H1 (cell line): ENCODE measurements around the gene TOMM5.

Experiments
- EGR1 ChIP-seq: IDR thresholded peaks from 2 replicates; pipeline ENCODE4 v1.6.1; 2011; ENCODE audit warnings: low read depth, low read length, borderline replicate concordance
- RAD21 ChIP-seq, 2 experiments: IDR thresholded peaks in 1 of 2; conservative IDR thresholded peaks in 1 of 2; 2 replicates each; pipeline ENCODE4 v1.6.1; 2011; ENCODE audit warnings: low read depth in 2 of 2, low read length in 2 of 2, improper control_type of control experiment in 1 of 2, inconsistent platforms in 1 of 2, mild to moderate bottlenecking in 1 of 2, moderate library complexity in 1 of 2
- SIRT6 ChIP-seq: IDR thresholded peaks from one replicate; pipeline ENCODE4 v1.7.1; 2012; ENCODE audit warnings: low read length, inconsistent platforms
- YY1 ChIP-seq: IDR thresholded peaks from 2 replicates; pipeline ENCODE4 v1.6.1; 2011; ENCODE audit warnings: low read depth, mild to moderate bottlenecking, low read length
- TF ChIP-seq, protein P1 (sequence below), 3 experiments: IDR thresholded peaks; 1 replicate in 2 of 3; 2 replicates in 1 of 3; pipeline versions ENCODE4 v1.5.1 to v1.6.1; 2011; ENCODE audit warnings: low read length in 3 of 3, mild to moderate bottlenecking in 3 of 3, inconsistent platforms in 2 of 3, low read depth in 1 of 3, moderate library complexity in 1 of 3; ENCODE audit not compliant: insufficient read depth in 1 of 3; ENCODE audit errors: control extremely low read depth in 1 of 3

- TF ChIP-seq RAD21 (IDR thresholded peaks at IDR 0.05 in 1 of 2, conservative IDR thresholded peaks at IDR 0.05 in 1 of 2; ENCODE audit: low read depth in 2 of 2, low read length in 2 of 2) (no peak), YY1 (no peak), EGR1 (no peak), SIRT6 (no peak)
- TF ChIP-seq, protein P1, sequence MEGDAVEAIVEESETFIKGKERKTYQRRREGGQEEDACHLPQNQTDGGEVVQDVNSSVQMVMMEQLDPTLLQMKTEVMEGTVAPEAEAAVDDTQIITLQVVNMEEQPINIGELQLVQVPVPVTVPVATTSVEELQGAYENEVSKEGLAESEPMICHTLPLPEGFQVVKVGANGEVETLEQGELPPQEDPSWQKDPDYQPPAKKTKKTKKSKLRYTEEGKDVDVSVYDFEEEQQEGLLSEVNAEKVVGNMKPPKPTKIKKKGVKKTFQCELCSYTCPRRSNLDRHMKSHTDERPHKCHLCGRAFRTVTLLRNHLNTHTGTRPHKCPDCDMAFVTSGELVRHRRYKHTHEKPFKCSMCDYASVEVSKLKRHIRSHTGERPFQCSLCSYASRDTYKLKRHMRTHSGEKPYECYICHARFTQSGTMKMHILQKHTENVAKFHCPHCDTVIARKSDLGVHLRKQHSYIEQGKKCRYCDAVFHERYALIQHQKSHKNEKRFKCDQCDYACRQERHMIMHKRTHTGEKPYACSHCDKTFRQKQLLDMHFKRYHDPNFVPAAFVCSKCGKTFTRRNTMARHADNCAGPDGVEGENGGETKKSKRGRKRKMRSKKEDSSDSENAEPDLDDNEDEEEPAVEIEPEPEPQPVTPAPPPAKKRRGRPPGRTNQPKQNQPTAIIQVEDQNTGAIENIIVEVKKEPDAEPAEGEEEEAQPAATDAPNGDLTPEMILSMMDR (IDR thresholded peaks at IDR 0.05; ENCODE audit: control extremely low read depth in 1 of 3, insufficient read depth in 1 of 3, low read depth in 1 of 3, low read length in 3 of 3): no peak
These were observed 4.9 kb downstream of the TOMM5 start for GRCh38 chr9:37587521-37587920.
